Stomach (tissue), 4 donors: ENCODE data around the gene SUN1.

Source experiments
- CTCF ChIP-seq, 7 experiments: fragments of 450-650 bp in 4 of 7; fragments of 200-600 bp in 3 of 7; sonication (generic) in 3 of 7; IDR thresholded peaks; one replicate each; pipeline ENCODE4 v1.5.1; 2016 to 2019; ENCODE audit warnings: antibody characterized with exemption in 7 of 7, control low read depth in 2 of 7, mild to moderate bottlenecking in 1 of 7
- POLR2AphosphoS5 ChIP-seq, 3 donors: sonication (generic); formaldehyde crosslinking; IDR thresholded peaks; one replicate each; pipeline ENCODE4 v1.6.1; 2016; ENCODE audit warnings: antibody characterized with exemption in 3 of 3

GRCh38 chr7:889025-889390 is 56.7 kb downstream of the SUN1 start:
- TF ChIP-seq CTCF (IDR thresholded peaks at IDR 0.05) (no peak), POLR2AphosphoS5 (IDR thresholded peaks at IDR 0.05) (no peak)
